Ishikawa (cell line): ENCODE data around the gene ZNF609.

Experiments used
- CEBPB ChIP-seq: IDR thresholded peaks from 2 replicates; pipeline ENCODE4 v1.6.1; 2012
- CREB1 ChIP-seq: IDR thresholded peaks from 2 replicates; pipeline ENCODE4 v1.6.1; 2012; ENCODE audit warnings: low read depth
- EGR1 ChIP-seq: IDR thresholded peaks from 2 replicates; pipeline ENCODE4 v1.6.1; 2012
- EP300 ChIP-seq: IDR thresholded peaks from 2 replicates; pipeline ENCODE4 v1.6.1; 2012; ENCODE audit warnings: borderline replicate concordance
- FOXM1 ChIP-seq: IDR thresholded peaks from 2 replicates; pipeline ENCODE4 v1.6.1; 2012; ENCODE audit warnings: low read depth, borderline replicate concordance
- NFIC ChIP-seq: IDR thresholded peaks from 2 replicates; pipeline ENCODE4 v1.6.1; 2012
- RAD21 ChIP-seq: IDR thresholded peaks from 2 replicates; pipeline ENCODE4 v1.6.1; 2012; ENCODE audit warnings: low read depth
- TAF1 ChIP-seq: IDR thresholded peaks from 2 replicates; pipeline ENCODE4 v1.6.1; 2012; ENCODE audit warnings: low read depth, mild to moderate bottlenecking
- TCF12 ChIP-seq: IDR thresholded peaks from 2 replicates; pipeline ENCODE4 v1.6.1; 2012; ENCODE audit warnings: low read depth
- TEAD4 ChIP-seq: IDR thresholded peaks from 2 replicates; pipeline ENCODE4 v1.6.1; 2012
- YY1 ChIP-seq: IDR thresholded peaks from 2 replicates; pipeline ENCODE4 v1.6.1; 2012; ENCODE audit warnings: low read depth
- ZBTB7A ChIP-seq: IDR thresholded peaks from 2 replicates; pipeline ENCODE4 v1.6.1; 2012; ENCODE audit warnings: low read depth
- TF ChIP-seq, protein P1 (sequence below): IDR thresholded peaks from 2 replicates; pipeline ENCODE4 v1.6.1; 2012
- TF ChIP-seq, protein P2 (sequence below): IDR thresholded peaks from 2 replicates; pipeline ENCODE4 v1.6.1; 2012
- TF ChIP-seq, protein P3 (sequence below): IDR thresholded peaks from 2 replicates; pipeline ENCODE4 v1.6.1; 2012; ENCODE audit warnings: low read depth, mild to moderate bottlenecking

The ZNF609 gene

DNA sequence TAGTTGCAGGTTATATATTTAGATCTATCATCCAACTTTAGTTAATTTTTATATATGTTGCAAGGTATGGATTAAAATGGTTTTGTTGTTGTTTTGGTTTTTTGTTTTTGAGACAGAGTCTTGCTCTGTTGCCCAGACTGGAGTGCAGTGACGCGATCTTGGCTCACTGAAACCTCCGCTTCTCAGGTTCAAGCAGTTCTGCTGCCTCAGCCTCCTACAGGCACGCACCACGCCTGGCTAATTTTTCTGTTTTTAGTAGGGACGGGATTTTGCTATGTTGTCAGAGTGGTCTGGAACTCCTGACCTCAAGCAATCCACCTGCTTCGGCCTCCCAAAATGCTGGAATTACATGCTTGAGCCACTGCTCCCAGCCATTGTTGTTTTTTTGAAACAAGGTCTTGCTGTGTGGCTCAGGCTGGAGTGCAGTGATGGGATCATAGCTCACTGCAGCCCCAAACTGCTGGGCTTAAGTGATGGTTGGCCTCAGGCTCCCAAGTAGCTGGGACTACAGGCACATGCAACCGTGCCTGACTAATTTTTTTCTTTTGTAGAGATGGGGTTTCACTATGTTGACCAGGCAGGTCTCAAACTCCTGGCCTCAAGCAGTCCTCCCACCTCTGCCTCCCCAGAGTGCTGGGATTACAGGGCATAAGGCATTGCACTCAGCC, 92.0 kb downstream of the ZNF609 start:
- no peak for TF ChIP-seq ZBTB7A
- TF ChIP-seq YY1: no peak
- no peak for TF ChIP-seq FOXM1
- TF ChIP-seq, protein P1, sequence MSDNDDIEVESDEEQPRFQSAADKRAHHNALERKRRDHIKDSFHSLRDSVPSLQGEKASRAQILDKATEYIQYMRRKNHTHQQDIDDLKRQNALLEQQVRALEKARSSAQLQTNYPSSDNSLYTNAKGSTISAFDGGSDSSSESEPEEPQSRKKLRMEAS: no peak
- no peak for TF ChIP-seq EGR1
- TF ChIP-seq EP300: no peak
- no peak for TF ChIP-seq TAF1
- TF ChIP-seq, protein P2, sequence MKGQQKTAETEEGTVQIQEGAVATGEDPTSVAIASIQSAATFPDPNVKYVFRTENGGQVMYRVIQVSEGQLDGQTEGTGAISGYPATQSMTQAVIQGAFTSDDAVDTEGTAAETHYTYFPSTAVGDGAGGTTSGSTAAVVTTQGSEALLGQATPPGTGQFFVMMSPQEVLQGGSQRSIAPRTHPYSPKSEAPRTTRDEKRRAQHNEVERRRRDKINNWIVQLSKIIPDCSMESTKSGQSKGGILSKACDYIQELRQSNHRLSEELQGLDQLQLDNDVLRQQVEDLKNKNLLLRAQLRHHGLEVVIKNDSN: no peak
- TF ChIP-seq CREB1: no peak
- TF ChIP-seq TEAD4: no peak
- TF ChIP-seq CEBPB: no peak
- TF ChIP-seq, protein P3, sequence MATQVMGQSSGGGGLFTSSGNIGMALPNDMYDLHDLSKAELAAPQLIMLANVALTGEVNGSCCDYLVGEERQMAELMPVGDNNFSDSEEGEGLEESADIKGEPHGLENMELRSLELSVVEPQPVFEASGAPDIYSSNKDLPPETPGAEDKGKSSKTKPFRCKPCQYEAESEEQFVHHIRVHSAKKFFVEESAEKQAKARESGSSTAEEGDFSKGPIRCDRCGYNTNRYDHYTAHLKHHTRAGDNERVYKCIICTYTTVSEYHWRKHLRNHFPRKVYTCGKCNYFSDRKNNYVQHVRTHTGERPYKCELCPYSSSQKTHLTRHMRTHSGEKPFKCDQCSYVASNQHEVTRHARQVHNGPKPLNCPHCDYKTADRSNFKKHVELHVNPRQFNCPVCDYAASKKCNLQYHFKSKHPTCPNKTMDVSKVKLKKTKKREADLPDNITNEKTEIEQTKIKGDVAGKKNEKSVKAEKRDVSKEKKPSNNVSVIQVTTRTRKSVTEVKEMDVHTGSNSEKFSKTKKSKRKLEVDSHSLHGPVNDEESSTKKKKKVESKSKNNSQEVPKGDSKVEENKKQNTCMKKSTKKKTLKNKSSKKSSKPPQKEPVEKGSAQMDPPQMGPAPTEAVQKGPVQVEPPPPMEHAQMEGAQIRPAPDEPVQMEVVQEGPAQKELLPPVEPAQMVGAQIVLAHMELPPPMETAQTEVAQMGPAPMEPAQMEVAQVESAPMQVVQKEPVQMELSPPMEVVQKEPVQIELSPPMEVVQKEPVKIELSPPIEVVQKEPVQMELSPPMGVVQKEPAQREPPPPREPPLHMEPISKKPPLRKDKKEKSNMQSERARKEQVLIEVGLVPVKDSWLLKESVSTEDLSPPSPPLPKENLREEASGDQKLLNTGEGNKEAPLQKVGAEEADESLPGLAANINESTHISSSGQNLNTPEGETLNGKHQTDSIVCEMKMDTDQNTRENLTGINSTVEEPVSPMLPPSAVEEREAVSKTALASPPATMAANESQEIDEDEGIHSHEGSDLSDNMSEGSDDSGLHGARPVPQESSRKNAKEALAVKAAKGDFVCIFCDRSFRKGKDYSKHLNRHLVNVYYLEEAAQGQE: no peak
- TF ChIP-seq TCF12: no peak
- TF ChIP-seq NFIC: no peak
- TF ChIP-seq RAD21: no peak

DNA sequence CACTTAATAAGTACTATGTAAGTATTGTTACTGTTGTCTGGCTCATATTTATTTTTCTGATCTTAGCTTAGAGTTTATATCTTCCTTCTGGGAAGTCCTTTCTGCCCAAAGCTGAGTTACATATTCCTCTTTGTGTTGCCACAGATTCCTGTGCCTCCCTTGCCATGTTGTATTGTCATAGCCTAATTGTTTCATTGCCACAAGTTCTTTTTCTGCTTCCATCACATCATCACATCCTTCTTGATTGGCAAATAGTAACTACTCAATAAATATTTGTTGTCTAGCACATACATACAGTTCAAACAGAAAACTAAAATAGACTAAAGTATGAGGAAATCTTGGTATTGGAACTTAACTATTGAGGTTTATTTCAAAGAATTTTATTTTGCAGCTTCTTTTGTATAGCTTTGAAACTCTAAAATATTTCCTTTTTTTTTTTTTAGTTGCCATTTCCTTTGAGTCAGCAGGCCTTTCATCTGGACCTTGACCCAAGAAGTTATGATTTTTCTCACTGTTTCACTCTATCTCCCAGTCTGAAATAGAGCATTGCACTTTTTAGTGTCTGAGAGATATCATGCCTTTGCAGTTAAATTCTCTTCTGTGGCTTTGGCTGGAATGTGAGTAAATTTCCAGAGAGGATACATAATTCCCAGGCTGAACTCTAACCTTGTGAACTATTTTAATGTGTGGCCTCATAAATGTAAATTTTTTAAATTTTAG, 98.2 kb downstream of the ZNF609 start:
- TF ChIP-seq ZBTB7A: no peak
- TF ChIP-seq, protein P1: no peak
- no peak for TF ChIP-seq RAD21
- no peak for TF ChIP-seq CREB1
- no peak for TF ChIP-seq FOXM1

DNA sequence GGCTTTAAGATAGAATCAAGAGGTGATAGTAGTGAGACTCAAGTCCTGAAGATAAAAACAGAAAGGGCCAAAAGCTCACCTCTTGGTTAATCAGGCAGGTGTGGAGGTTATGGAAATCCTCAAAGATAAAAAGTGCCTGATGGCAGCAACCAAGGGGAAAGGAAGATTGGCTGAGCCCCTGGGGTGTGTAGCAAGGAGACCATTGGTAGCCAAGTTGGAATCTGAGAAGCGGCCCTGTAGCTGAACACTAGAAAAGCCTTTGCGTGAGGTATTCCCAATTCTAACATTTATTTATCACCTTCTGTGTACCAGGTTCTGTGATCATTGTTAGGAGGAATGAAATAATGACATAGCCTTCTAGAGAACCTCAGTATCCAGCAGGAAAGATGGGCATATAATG, 98.9 kb downstream of the ZNF609 start:
- TF ChIP-seq TEAD4 (no peak), EGR1 (no peak), CREB1 (no peak), ZBTB7A (no peak), TAF1 (no peak), NFIC (no peak), RAD21 (no peak), EP300 (no peak), YY1 (no peak), TCF12 (no peak), FOXM1 (no peak), CEBPB (no peak)
- TF ChIP-seq, protein P1: no peak
- TF ChIP-seq, protein P2: no peak
- TF ChIP-seq, protein P3: no peak

DNA sequence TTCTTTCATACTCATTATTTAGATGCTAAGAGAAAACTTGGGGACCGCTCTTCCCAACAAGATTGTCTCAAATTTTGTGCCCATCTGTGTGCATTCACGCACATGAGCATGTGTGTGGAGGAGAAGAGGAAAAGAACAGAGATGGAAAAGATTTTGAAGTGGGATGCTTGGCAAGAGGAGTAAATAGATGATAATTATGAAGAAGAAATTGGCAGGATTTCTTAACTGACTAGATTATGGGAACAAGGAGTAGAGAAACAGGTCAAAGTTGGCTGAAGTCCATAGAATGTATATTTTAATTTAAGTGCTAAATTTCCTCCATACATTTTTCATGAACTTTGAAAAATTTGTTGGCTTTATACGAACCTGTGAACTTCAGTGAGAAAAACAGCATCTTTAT, 100.1 kb downstream of the ZNF609 start:
- TF ChIP-seq CREB1: no peak
- TF ChIP-seq, protein P1: no peak
- TF ChIP-seq, protein P2: no peak
- TF ChIP-seq RAD21: no peak
- no peak for TF ChIP-seq TCF12
- no peak for TF ChIP-seq FOXM1
- TF ChIP-seq, protein P3: no peak
- TF ChIP-seq ZBTB7A: no peak
- TF ChIP-seq EGR1: no peak
- no peak for TF ChIP-seq CEBPB
- TF ChIP-seq TAF1: no peak
- no peak for TF ChIP-seq TEAD4
- TF ChIP-seq EP300: no peak
- no peak for TF ChIP-seq NFIC
- no peak for TF ChIP-seq YY1
